RWPE1 (cell line): ENCODE results near the gene PLEKHM3.
A peak's percentile ranks its signal among the peaks of the same experiment; 100 is the strongest.

Source experiments
- CTCF ChIA-PET: fragments of 350-600 bp; sonication (Branson Sonifier 250); formaldehyde crosslinking; extraction: SDS; loops from one replicate; lab custom pipeline; 2021; lab: Yijun Ruan, JAX
- POLR2A ChIA-PET: fragments of 400-600 bp; formaldehyde crosslinking; extraction: SDS; loops from one replicate; lab custom pipeline; 2020; ENCODE audit warnings: antibody characterized with exemption; ENCODE audit not compliant: low non-redundant PET; lab: Yijun Ruan, JAX
- DNase-seq: peaks from one replicate; pipeline ENCODE4 v3.0.0; 2012; ENCODE audit warnings: low spot score
- H3K27ac ChIP-seq: fragments of 450-650 bp; 2 replicates; pipeline ENCODE4 v1.5.1; 2017
- CTCF ChIP-seq: fragments of 450-650 bp; conservative IDR thresholded peaks from 2 replicates; pipeline ENCODE4 v1.5.1; 2017; ENCODE audit warnings: low read depth, mild to moderate bottlenecking

The PLEKHM3 gene

GRCh38 chr2:207808119-207808518, 217.2 kb downstream of the PLEKHM3 start:
- no peak for DNase-seq
- no peak for TF ChIP-seq CTCF
- no peak overlapping the region for H3K27ac ChIP-seq
- POLR2A ChIA-PET = no interaction called here
- CTCF ChIA-PET = no interaction called here

- no peak for DNase-seq
- ChIA-PET CTCF (no interaction called here), POLR2A (no interaction called here)
- no peak overlapping the region for H3K27ac ChIP-seq
- TF ChIP-seq CTCF = no peak
These were observed 217.8 kb downstream of the PLEKHM3 start for GRCh38 chr2:207807516-207807915.

GRCh38 chr2:207805566-207806226, 219.6 kb downstream of the PLEKHM3 start:
- peak overlapping the region; percentile 62 for H3K27ac ChIP-seq
- ChIA-PET POLR2A (no interaction called here), CTCF (interaction anchor here (0.7 kb wide), 1 partner anchor 110 kb away, joined by 3 read pairs; no protein-coding TSS in a partner anchor)
- DNase-seq = peak; percentile 45
- no peak for TF ChIP-seq CTCF

- POLR2A ChIA-PET = interaction anchor here (0.7 kb wide), 1 partner anchor 33 kb away, joined by 7 read pairs; no protein-coding TSS in a partner anchor
- CTCF ChIA-PET = interaction anchor here (0.6 kb wide), 2 partner anchors 11 to 34 kb away, joined by 3 to 4 read pairs; no protein-coding TSS in a partner anchor
- H3K27ac ChIP-seq = no peak overlapping the region
- TF ChIP-seq CTCF = no peak
- DNase-seq = no peak
These were observed 222.7 kb downstream of the PLEKHM3 start for GRCh38 chr2:207802650-207803049.

- no peak for DNase-seq
- TF ChIP-seq CTCF = no peak
- H3K27ac ChIP-seq = no peak overlapping the region
- ChIA-PET POLR2A (interaction anchor here (0.5 kb wide), 1 partner anchor 86 kb away, joined by 4 read pairs; no protein-coding TSS in a partner anchor), CTCF (no interaction called here)
These were observed 224.1 kb downstream of the PLEKHM3 start for GRCh38 chr2:207801259-207801658.

- CTCF ChIA-PET = interaction anchor here (0.6 kb wide), 2 partner anchors 63 to 155 kb away, joined by 3 read pairs; no protein-coding TSS in a partner anchor
- TF ChIP-seq CTCF = no peak
- H3K27ac ChIP-seq = peak overlapping the region; percentile 3; the same call in 1 of the 2 replicates
- DNase-seq = no peak
- POLR2A ChIA-PET = no interaction called here
These were observed 228.6 kb downstream of the PLEKHM3 start for GRCh38 chr2:207796585-207797350.
